Ishikawa (cell line): ENCODE results near the gene C6orf132.

Source experiments
- MAX ChIP-seq: IDR thresholded peaks from 2 replicates; pipeline ENCODE4 v1.6.1; 2012
- RAD21 ChIP-seq: IDR thresholded peaks from 2 replicates; pipeline ENCODE4 v1.6.1; 2012; ENCODE audit warnings: low read depth
- TAF1 ChIP-seq: IDR thresholded peaks from 2 replicates; pipeline ENCODE4 v1.6.1; 2012; ENCODE audit warnings: low read depth, mild to moderate bottlenecking
- TCF12 ChIP-seq: IDR thresholded peaks from 2 replicates; pipeline ENCODE4 v1.6.1; 2012; ENCODE audit warnings: low read depth
- ZBTB7A ChIP-seq: IDR thresholded peaks from 2 replicates; pipeline ENCODE4 v1.6.1; 2012; ENCODE audit warnings: low read depth
- TF ChIP-seq, protein P1 (sequence below): IDR thresholded peaks from 2 replicates; pipeline ENCODE4 v1.6.1; 2012; ENCODE audit warnings: low read depth, mild to moderate bottlenecking

GRCh38 chr6:42156638-42157037, 14.2 kb upstream of the C6orf132 start:
- TF ChIP-seq, protein P1, sequence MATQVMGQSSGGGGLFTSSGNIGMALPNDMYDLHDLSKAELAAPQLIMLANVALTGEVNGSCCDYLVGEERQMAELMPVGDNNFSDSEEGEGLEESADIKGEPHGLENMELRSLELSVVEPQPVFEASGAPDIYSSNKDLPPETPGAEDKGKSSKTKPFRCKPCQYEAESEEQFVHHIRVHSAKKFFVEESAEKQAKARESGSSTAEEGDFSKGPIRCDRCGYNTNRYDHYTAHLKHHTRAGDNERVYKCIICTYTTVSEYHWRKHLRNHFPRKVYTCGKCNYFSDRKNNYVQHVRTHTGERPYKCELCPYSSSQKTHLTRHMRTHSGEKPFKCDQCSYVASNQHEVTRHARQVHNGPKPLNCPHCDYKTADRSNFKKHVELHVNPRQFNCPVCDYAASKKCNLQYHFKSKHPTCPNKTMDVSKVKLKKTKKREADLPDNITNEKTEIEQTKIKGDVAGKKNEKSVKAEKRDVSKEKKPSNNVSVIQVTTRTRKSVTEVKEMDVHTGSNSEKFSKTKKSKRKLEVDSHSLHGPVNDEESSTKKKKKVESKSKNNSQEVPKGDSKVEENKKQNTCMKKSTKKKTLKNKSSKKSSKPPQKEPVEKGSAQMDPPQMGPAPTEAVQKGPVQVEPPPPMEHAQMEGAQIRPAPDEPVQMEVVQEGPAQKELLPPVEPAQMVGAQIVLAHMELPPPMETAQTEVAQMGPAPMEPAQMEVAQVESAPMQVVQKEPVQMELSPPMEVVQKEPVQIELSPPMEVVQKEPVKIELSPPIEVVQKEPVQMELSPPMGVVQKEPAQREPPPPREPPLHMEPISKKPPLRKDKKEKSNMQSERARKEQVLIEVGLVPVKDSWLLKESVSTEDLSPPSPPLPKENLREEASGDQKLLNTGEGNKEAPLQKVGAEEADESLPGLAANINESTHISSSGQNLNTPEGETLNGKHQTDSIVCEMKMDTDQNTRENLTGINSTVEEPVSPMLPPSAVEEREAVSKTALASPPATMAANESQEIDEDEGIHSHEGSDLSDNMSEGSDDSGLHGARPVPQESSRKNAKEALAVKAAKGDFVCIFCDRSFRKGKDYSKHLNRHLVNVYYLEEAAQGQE, result no peak
- TF ChIP-seq TAF1, result no peak
- TF ChIP-seq ZBTB7A, result no peak
- no peak for TF ChIP-seq RAD21
- TF ChIP-seq MAX, result no peak
- no peak for TF ChIP-seq TCF12
